HCT116 (cell line): ENCODE measurements around the gene GSKIP.

ENCODE experiments used
- CEBPB ChIP-seq: IDR thresholded peaks from 2 replicates; pipeline ENCODE4 v1.6.1; 2012; ENCODE audit warnings: low read depth
- EGR1 ChIP-seq: IDR thresholded peaks from 2 replicates; pipeline ENCODE4 v1.6.1; 2012; ENCODE audit warnings: low read depth
- EZH2 ChIP-seq: fragments of 200-600 bp; sonication (generic); IDR thresholded peaks from 2 replicates; pipeline ENCODE4 v1.6.1; 2017; ENCODE audit warnings: antibody characterized with exemption, mixed run types
- JUND ChIP-seq: IDR thresholded peaks from 2 replicates; pipeline ENCODE4 v1.6.1; 2012
- POLR2A ChIP-seq: IDR thresholded peaks from 2 replicates; pipeline ENCODE4 v1.7.0; 2011; ENCODE audit warnings: borderline replicate concordance; ENCODE audit not compliant: insufficient read depth, insufficient read length; ENCODE audit errors: extremely low read depth
- POLR2AphosphoS5 ChIP-seq: IDR thresholded peaks from 2 replicates; pipeline ENCODE4 v1.6.1; 2011; ENCODE audit warnings: mild to moderate bottlenecking, low read depth, low read length, moderate library complexity
- RAD21 ChIP-seq: IDR thresholded peaks from 2 replicates; pipeline ENCODE4 v1.6.1; 2012; ENCODE audit warnings: low read depth, mild to moderate bottlenecking
- SIN3A ChIP-seq: IDR thresholded peaks from 2 replicates; pipeline ENCODE4 v1.6.1; 2012; ENCODE audit warnings: low read depth
- SRF ChIP-seq: IDR thresholded peaks from 2 replicates; pipeline ENCODE4 v1.6.1; 2012; ENCODE audit warnings: low read depth
- TF ChIP-seq, protein P1 (sequence below), 3 experiments: fragments of 200-600 bp in 1 of 3; sonication (generic) in 1 of 3; IDR thresholded peaks in 2 of 3; conservative IDR thresholded peaks in 1 of 3; 2 replicates each; pipeline ENCODE4 v1.5.1; 2012 to 2017; ENCODE audit warnings: low read depth in 2 of 3, low read length in 2 of 3, antibody characterized with exemption in 1 of 3, borderline replicate concordance in 1 of 3, control low read depth in 1 of 3, mild to moderate bottlenecking in 1 of 3, mixed read lengths in 1 of 3, mixed run types in 1 of 3, moderate library complexity in 1 of 3; ENCODE audit not compliant: insufficient read depth in 1 of 3
- TF ChIP-seq, protein P2 (sequence below): IDR thresholded peaks from 2 replicates; pipeline ENCODE4 v1.6.1; 2012
- TF ChIP-seq, protein P3 (sequence below): IDR thresholded peaks from 2 replicates; pipeline ENCODE4 v1.6.1; 2011; ENCODE audit warnings: mild to moderate bottlenecking, low read length, moderate library complexity; ENCODE audit not compliant: insufficient replicate concordance; ENCODE audit errors: extremely low read depth
- TF ChIP-seq, protein P4 (sequence below): IDR thresholded peaks from 2 replicates; pipeline ENCODE4 v1.6.1; 2012; ENCODE audit warnings: low read depth

DNA sequence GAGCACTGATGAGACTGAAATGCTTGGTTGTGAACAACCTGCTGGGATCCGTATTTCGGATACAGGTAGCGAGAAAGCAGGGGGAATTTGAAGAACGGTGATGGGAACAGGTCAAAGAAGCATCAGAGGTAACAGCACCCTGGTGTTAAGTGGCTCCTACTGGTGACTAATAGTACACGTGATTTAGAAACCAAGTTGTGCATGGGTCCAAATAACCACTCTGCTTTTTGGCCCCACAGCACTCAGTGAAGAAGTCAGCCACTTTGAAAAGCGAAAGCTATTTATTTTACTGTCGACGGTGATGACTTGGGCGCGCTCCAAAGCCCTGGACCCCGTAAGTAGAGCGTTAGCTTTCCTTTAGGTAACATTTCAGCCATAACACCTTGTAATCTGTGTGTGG lies 45.3 kb downstream of the GSKIP start:
- TF ChIP-seq, protein P1, sequence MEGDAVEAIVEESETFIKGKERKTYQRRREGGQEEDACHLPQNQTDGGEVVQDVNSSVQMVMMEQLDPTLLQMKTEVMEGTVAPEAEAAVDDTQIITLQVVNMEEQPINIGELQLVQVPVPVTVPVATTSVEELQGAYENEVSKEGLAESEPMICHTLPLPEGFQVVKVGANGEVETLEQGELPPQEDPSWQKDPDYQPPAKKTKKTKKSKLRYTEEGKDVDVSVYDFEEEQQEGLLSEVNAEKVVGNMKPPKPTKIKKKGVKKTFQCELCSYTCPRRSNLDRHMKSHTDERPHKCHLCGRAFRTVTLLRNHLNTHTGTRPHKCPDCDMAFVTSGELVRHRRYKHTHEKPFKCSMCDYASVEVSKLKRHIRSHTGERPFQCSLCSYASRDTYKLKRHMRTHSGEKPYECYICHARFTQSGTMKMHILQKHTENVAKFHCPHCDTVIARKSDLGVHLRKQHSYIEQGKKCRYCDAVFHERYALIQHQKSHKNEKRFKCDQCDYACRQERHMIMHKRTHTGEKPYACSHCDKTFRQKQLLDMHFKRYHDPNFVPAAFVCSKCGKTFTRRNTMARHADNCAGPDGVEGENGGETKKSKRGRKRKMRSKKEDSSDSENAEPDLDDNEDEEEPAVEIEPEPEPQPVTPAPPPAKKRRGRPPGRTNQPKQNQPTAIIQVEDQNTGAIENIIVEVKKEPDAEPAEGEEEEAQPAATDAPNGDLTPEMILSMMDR (IDR thresholded peaks at IDR 0.05 in 2 of 3, conservative IDR thresholded peaks at IDR 0.05 in 1 of 3; ENCODE audit: borderline replicate concordance in 1 of 3, insufficient read depth in 1 of 3, low read depth in 2 of 3, low read length in 2 of 3), result no peak
- TF ChIP-seq SIN3A (no peak), POLR2AphosphoS5 (no peak), POLR2A (no peak), EGR1 (no peak), EZH2 (no peak), SRF (no peak), RAD21 (no peak), CEBPB (no peak), JUND (no peak)
- TF ChIP-seq, protein P2, sequence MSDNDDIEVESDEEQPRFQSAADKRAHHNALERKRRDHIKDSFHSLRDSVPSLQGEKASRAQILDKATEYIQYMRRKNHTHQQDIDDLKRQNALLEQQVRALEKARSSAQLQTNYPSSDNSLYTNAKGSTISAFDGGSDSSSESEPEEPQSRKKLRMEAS, result no peak
- TF ChIP-seq, protein P3, sequence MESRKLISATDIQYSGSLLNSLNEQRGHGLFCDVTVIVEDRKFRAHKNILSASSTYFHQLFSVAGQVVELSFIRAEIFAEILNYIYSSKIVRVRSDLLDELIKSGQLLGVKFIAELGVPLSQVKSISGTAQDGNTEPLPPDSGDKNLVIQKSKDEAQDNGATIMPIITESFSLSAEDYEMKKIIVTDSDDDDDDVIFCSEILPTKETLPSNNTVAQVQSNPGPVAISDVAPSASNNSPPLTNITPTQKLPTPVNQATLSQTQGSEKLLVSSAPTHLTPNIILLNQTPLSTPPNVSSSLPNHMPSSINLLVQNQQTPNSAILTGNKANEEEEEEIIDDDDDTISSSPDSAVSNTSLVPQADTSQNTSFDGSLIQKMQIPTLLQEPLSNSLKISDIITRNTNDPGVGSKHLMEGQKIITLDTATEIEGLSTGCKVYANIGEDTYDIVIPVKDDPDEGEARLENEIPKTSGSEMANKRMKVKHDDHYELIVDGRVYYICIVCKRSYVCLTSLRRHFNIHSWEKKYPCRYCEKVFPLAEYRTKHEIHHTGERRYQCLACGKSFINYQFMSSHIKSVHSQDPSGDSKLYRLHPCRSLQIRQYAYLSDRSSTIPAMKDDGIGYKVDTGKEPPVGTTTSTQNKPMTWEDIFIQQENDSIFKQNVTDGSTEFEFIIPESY, result no peak
- TF ChIP-seq, protein P4, sequence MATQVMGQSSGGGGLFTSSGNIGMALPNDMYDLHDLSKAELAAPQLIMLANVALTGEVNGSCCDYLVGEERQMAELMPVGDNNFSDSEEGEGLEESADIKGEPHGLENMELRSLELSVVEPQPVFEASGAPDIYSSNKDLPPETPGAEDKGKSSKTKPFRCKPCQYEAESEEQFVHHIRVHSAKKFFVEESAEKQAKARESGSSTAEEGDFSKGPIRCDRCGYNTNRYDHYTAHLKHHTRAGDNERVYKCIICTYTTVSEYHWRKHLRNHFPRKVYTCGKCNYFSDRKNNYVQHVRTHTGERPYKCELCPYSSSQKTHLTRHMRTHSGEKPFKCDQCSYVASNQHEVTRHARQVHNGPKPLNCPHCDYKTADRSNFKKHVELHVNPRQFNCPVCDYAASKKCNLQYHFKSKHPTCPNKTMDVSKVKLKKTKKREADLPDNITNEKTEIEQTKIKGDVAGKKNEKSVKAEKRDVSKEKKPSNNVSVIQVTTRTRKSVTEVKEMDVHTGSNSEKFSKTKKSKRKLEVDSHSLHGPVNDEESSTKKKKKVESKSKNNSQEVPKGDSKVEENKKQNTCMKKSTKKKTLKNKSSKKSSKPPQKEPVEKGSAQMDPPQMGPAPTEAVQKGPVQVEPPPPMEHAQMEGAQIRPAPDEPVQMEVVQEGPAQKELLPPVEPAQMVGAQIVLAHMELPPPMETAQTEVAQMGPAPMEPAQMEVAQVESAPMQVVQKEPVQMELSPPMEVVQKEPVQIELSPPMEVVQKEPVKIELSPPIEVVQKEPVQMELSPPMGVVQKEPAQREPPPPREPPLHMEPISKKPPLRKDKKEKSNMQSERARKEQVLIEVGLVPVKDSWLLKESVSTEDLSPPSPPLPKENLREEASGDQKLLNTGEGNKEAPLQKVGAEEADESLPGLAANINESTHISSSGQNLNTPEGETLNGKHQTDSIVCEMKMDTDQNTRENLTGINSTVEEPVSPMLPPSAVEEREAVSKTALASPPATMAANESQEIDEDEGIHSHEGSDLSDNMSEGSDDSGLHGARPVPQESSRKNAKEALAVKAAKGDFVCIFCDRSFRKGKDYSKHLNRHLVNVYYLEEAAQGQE, result no peak
